OCI-LY7 (cell line): ENCODE results near the gene RAB30. TPM values are rescaled to one million over a fixed set of nuclear protein-coding genes. Genes with fewer than 3 reads are reported as not detected.

Source experiments
- BruUV-seq: library from RNA; stranded (reverse); fragments of 400-500 nt; replicated peaks from 2 replicates; lab custom pipeline; 2021; lab: Mats Ljungman, UMichigan
- CTCF ChIA-PET: fragments of 300-600 bp; sonication (Branson Sonifier 250); formaldehyde crosslinking; loops from one replicate; lab custom pipeline; 2022; ENCODE audit warnings: antibody characterized with exemption; ENCODE audit not compliant: unreplicated experiment; lab: Charles Lee
- POLR2A ChIA-PET: fragments of 300-600 bp; sonication (Branson Sonifier 250); formaldehyde crosslinking; loops from one replicate; lab custom pipeline; 2022; ENCODE audit warnings: antibody characterized with exemption; lab: Charles Lee
- DNase-seq: peaks from one replicate; pipeline ENCODE4 v3.0.0-alpha.2; 2015; ENCODE audit warnings: low spot score
- H2AFZ ChIP-seq: fragments of 200-600 bp; sonication (generic), shearing (Covaris generic); 2 replicates; pipeline ENCODE4 v1.6.1; 2014; ENCODE audit warnings: mild to moderate bottlenecking, antibody characterized with exemption, low read length, moderate library complexity
- H3K27ac ChIP-seq: fragments of 200-600 bp; sonication (generic); 2 replicates; pipeline ENCODE4 v1.5.1; 2014; ENCODE audit warnings: mixed run types, low read depth, mild to moderate bottlenecking, moderate library complexity, low read length, inconsistent platforms; ENCODE audit not compliant: poor library complexity, severe bottlenecking
- H3K36me3 ChIP-seq: fragments of 200-600 bp; sonication (generic); 2 replicates; pipeline ENCODE4 v1.6.1; 2014; ENCODE audit warnings: mild to moderate bottlenecking, antibody characterized with exemption, low read length, moderate library complexity, mixed read lengths; ENCODE audit not compliant: insufficient read depth
- H3K4me1 ChIP-seq: fragments of 200-600 bp; sonication (generic); 2 replicates; pipeline ENCODE4 v1.5.1; 2014; ENCODE audit warnings: mild to moderate bottlenecking, low read length; ENCODE audit not compliant: insufficient read depth, poor library complexity, severe bottlenecking
- H3K4me2 ChIP-seq: fragments of 200-600 bp; sonication (generic); 2 replicates; pipeline ENCODE4 v1.6.1; 2014; ENCODE audit warnings: mild to moderate bottlenecking, low read length
- H3K4me3 ChIP-seq: fragments of 200-600 bp; sonication (generic); 2 replicates; pipeline ENCODE4 v1.5.1; 2014; ENCODE audit warnings: mild to moderate bottlenecking, low read depth, low read length; ENCODE audit not compliant: poor library complexity, severe bottlenecking
- H3K79me2 ChIP-seq: fragments of 200-600 bp; sonication (generic); 2 replicates; pipeline ENCODE4 v1.6.1; 2016; ENCODE audit warnings: low read depth, mild to moderate bottlenecking, low read length, moderate library complexity, mixed read lengths; ENCODE audit not compliant: insufficient read depth
- H3K9me2 ChIP-seq: fragments of 200-600 bp; sonication (generic); 2 replicates; pipeline ENCODE4 v1.6.1; 2016; ENCODE audit warnings: mild to moderate bottlenecking, low read length, mixed read lengths; ENCODE audit not compliant: insufficient read depth
- H3K9me3 ChIP-seq: fragments of 200-600 bp; sonication (generic); 2 replicates; pipeline ENCODE4 v1.6.1; 2014; ENCODE audit warnings: mild to moderate bottlenecking, mixed run types, low read length, mixed read lengths
- H4K20me1 ChIP-seq: fragments of 200-600 bp; sonication (generic); 2 replicates; pipeline ENCODE4 v1.6.1; 2014; ENCODE audit warnings: mild to moderate bottlenecking, antibody characterized with exemption, low read length, moderate library complexity, mixed read lengths; ENCODE audit not compliant: insufficient read depth
- CTCF ChIP-seq: fragments of 200-600 bp; sonication (generic); conservative IDR thresholded peaks from 2 replicates; pipeline ENCODE4 v1.5.1; 2014; ENCODE audit warnings: mild to moderate bottlenecking, antibody characterized with exemption, low read length, moderate library complexity, mixed read lengths
- EZH2phosphoT487 ChIP-seq: fragments of 200-600 bp; sonication (generic); IDR thresholded peaks from 2 replicates; pipeline ENCODE4 v1.6.1; 2018; ENCODE audit warnings: low read depth, borderline replicate concordance, mild to moderate bottlenecking, mixed run types, antibody characterized with exemption, low read length, moderate library complexity, mixed read lengths
- intact Hi-C: fragments of 100-400 bp; cut with micrococcal nuclease; formaldehyde crosslinking; loops from one replicate; pipeline ENCODE4 v1.10.0; 2022; ENCODE audit not compliant: unreplicated experiment
- total RNA-seq, 2 experiments: library from RNA; depleted of rRNA in 1 of 2; stranded (reverse); fragments of >200 nt in 1 of 2; shearing (Covaris generic) in 1 of 2; gene quantifications; 2 replicates each; pipeline ENCODE4 v1.2.3, GENCODE V29; 2014 to 2022

The RAB30 gene
- total RNA-seq, 2 experiments from 2014 or later, result 33.3 to 132 TPM

GRCh38 chr11:83007477-83007876, 64.2 kb downstream of the RAB30 start:
- CTCF ChIA-PET, result interaction anchor here (0.8 to 1.5 kb wide), 4 partner anchors 9 to 104 kb away, joined by 3 to 5 read pairs (median 4); no protein-coding TSS in a partner anchor
- H3K36me3 ChIP-seq, result peaks cover 58% of the 10 kb centered on the region
- POLR2A ChIA-PET, result interaction anchor here (0.5 to 3.9 kb wide), 17 partner anchors 9 to 106 kb away, joined by 3 to 23 read pairs (median 4); partner anchors contain the start of genes DDIAS and RAB30
- BruUV-seq, result no TSS peak
- no peaks in the 10 kb centered on the region for H3K9me3 ChIP-seq
- H3K9me2 ChIP-seq, result no peaks in the 10 kb centered on the region
- H3K79me2 ChIP-seq, result peaks cover 99% of the 10 kb centered on the region
- peaks cover 51% of the 10 kb centered on the region for H3K4me1 ChIP-seq
- TF ChIP-seq CTCF (no peak), EZH2phosphoT487 (no peak)
- H3K4me2 ChIP-seq, result peak overlapping the region; percentile 43
- H3K4me3 ChIP-seq, result peak overlapping the region; percentile 0
- intact Hi-C loops, result loop anchor here (5.0 kb wide), 1 partner anchor 55 kb away; no protein-coding TSS in a partner anchor
- no peak overlapping the region for H2AFZ ChIP-seq
- peak overlapping the region; percentile 47 for H3K27ac ChIP-seq
- no peak for DNase-seq
- H4K20me1 ChIP-seq, result peaks cover 17% of the 10 kb centered on the region; the same call in 1 of the 2 replicates

GRCh38 chr11:83006877-83007330, 64.8 kb downstream of the RAB30 start:
- Histone ChIP-seq H3K4me1 (peaks cover 47% of the 10 kb centered on the region), H4K20me1 (peaks cover 17% of the 10 kb centered on the region; the same call in 1 of the 2 replicates), H2AFZ (no peak overlapping the region), H3K9me3 (no peaks in the 10 kb centered on the region), H3K4me2 (peak overlapping the region; percentile 24; the same call in 1 of the 2 replicates), H3K4me3 (no peak overlapping the region), H3K79me2 (peaks cover 99% of the 10 kb centered on the region), H3K36me3 (peaks cover 58% of the 10 kb centered on the region), H3K27ac (no peak overlapping the region), H3K9me2 (no peaks in the 10 kb centered on the region)
- intact Hi-C loops, result loop anchor here (5.0 kb wide), 1 partner anchor 55 kb away; no protein-coding TSS in a partner anchor
- DNase-seq, result peak; percentile 25
- POLR2A ChIA-PET, result interaction anchor here (0.5 to 3.9 kb wide), 20 partner anchors 8 to 106 kb away, joined by 3 to 23 read pairs (median 5); partner anchors contain the start of genes DDIAS and RAB30
- CTCF ChIA-PET, result interaction anchor here (1.1 to 1.5 kb wide), 2 partner anchors 8 to 18 kb away, joined by 3 to 5 read pairs; no protein-coding TSS in a partner anchor
- no peak for TF ChIP-seq EZH2phosphoT487
- no peak for TF ChIP-seq CTCF
- no TSS peak for BruUV-seq
